Measurements from ENCODE around the gene NSMCE4A. TPM values are rescaled to one million over a fixed set of nuclear protein-coding genes. Genes with fewer than 3 reads are reported as not detected.

The NSMCE4A gene, protein sequence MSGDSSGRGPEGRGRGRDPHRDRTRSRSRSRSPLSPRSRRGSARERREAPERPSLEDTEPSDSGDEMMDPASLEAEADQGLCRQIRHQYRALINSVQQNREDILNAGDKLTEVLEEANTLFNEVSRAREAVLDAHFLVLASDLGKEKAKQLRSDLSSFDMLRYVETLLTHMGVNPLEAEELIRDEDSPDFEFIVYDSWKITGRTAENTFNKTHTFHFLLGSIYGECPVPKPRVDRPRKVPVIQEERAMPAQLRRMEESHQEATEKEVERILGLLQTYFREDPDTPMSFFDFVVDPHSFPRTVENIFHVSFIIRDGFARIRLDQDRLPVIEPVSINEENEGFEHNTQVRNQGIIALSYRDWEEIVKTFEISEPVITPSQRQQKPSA
- 24.0 and 25.3 TPM in 2 replicates for total RNA-seq

GRCh38 chr10:121974535-121975294 lies at the start of gene NSMCE4A:
Gene NSMCE4A (minus strand): TSS chr10:121975217. CDS start chr10:121975165, 52 bp downstream.

GRCh38 chr10:121988361-121989324 lies 13.6 kb upstream of the NSMCE4A start, which contains the start of gene TACC2:
Gene TACC2 (plus strand): TSS chr10:121989163. CDS start chr10:122021982, 32,819 bp downstream.

GRCh38 chr10:121927841-121928527 lies 47.0 kb downstream of the NSMCE4A start, which contains the start of gene ATE1:
Gene ATE1 (minus strand): TSS chr10:121928031. CDS start chr10:121927949, 82 bp downstream.

Small RNAs within 50 kb of the gene (small RNA-seq; reads per million reads assigned to genes)
- not detected for gene RF02219

Other genes starting within 250 kb of the NSMCE4A start
- 32.3 and 35.7 TPM in 2 replicates for gene ATE1, start 47.2 kb downstream of the NSMCE4A start, total RNA-seq
- 10.5 and 14.1 TPM in 2 replicates for gene TACC2, start 13.9 kb upstream of the NSMCE4A start, total RNA-seq

Data from articular chondrocyte of knee joint (primary cell).